Measurements from ENCODE around the gene ESPNL.

ESPNL gene

DNA sequence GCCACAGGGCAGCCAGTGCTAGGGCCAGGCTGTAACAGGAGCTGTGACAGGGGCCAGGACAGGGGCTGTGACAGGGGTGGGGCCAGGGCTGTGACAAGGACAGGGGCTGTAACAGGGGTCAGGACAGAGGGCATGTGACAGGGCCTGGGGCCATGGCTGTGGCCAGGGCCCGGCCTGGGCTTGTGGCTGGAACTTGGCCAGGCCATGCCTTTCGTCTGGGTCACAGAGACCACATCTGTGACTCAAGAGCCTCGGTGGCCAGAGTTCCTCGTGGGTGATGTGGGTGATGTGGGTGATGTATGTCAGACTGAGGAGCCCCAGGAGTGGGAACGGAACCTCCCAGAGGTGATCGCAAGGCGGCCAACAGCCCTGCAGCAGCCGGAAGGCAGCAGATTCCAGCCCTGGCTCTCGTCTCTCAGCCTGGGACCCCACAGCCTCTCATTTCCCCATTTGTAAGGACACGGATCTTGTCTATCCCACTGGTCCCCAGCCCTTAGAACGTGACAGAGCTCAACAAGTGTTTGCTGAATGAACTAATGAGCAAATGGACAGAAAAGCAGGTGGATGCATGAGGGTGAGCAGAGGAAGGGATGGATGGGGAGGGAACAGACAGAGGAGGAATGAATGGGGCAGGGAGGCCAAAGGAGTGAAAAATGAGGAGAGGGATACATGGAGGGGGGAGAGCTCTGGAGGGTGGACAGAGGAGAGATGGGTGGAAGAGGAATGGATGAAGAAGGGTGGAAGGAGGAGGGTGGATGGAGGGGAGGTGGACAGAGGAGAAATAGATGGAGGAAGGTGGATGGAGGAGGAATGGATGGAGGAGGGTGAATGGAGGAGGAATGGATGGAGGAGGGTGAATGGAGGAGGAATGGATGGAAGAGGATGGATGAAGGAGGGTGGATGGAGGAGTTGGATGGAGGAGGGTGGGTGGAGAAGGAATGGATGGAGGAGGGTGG is 17.3 kb downstream of the ESPNL start:
- no peak for DNase-seq

DNA sequence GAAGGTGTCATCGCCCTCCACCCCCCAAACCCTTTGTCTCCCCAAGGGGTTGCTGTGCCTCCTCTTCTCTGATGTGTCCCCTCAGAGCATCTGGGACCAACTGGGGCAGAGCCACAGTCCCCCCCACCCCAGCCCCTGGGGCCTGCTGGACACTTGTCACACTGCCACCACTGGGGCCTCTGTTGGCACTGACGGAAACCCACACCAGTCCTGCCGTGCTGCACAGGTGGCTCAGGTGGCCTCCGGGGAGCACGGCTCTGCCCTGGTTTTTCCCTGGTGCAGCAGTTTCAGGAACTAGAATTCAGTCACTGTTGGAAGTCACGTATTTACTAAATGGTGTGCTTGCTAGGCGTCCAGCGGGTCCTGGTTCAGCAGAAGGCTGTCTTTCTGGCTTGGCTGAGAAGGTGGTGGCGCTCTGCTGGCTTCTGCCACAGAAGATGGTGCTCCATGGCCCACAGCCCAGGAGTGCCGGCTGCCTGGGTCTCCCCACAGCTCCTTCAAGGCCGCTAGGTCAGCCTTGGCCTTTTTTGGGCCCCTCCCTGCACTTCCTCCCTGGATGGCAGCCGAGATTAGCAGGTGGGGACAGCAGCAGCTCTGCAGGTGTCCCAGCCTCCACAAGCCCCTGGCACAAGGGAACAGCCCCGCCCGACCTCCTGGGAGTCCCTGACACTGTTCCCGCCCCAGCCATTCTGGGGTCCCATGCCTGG is 19.8 kb downstream of the ESPNL start:
- DNase-seq, result no peak

DNA sequence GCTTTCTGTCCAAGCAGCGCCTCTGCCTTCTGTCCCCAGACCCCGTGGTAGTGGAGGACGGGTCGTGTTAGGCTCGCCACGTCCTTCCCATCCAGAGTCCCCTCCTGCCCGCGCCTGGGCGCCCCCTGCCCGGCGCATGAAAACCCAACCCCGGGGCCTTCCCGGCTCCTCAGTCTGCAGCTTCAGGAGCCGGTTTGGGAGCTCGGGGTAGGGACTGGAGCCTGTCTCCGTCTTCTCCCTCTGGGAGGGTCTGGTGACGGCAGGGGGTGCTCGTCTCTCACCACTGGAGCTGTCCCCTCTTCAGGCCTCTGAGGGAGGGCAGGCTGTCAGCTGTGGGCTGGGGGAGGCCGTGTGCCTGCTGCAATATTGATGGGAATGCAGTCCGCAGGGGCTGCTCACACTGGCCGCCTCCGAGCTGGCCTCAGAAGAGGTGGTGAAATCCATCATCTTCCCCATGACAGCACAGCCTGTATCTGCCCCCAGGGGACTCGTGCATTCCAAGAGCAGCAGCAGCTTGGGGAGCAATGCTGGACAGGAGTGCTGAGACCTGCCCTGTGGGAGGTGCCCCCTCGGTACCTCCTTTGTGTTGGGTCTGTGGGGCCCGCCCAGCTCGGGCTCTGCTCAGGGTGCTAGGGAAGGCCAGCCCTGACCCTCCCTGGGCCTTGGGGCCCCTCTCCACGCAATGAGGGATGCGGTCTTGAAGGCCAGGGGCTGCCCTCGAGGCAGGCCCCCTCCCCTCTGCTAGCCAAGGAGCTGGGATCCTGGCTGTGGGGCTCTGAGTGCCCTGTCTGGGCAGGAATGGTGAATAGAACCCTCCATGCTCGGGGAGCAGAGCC is 20.5 kb downstream of the ESPNL start:
- DNase-seq, result no peak

DNA sequence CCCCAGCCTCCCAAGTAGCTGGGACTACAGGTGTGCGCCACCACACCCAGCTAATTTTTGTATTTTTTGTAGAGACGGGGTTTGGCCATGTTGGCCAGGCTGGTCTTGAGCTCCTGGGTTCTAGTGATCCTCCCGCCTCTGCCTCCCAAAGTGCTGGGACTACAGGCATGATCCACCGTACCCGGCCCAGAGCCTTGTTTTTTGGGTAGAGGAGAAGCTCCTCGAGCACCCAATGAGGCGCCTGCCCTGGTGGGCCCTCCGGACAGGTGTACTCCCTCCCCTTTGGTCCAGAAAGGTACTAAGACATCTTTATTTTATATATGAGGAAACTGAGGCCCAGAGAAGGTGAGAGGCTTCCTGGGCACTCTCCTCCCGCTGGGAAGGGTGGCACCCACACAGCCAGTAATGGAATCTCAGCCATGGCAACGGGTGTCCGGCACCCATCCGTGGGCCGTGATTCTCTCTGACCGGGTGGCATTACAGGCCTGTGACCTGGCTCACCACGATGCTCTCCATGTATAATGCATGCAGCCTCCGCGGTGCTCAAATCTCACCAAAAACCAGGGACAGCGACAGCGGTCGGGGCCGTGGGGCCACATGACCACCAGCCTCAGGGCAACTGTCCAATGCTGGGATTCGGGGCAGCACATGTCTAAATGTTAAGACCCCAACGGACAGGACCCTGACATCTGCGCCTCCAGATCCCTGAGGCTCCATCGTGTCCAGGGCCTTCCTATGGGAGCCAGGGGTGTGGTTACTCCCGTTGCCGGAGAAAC is 21.6 kb downstream of the ESPNL start:
- DNase-seq, result no peak

DNA sequence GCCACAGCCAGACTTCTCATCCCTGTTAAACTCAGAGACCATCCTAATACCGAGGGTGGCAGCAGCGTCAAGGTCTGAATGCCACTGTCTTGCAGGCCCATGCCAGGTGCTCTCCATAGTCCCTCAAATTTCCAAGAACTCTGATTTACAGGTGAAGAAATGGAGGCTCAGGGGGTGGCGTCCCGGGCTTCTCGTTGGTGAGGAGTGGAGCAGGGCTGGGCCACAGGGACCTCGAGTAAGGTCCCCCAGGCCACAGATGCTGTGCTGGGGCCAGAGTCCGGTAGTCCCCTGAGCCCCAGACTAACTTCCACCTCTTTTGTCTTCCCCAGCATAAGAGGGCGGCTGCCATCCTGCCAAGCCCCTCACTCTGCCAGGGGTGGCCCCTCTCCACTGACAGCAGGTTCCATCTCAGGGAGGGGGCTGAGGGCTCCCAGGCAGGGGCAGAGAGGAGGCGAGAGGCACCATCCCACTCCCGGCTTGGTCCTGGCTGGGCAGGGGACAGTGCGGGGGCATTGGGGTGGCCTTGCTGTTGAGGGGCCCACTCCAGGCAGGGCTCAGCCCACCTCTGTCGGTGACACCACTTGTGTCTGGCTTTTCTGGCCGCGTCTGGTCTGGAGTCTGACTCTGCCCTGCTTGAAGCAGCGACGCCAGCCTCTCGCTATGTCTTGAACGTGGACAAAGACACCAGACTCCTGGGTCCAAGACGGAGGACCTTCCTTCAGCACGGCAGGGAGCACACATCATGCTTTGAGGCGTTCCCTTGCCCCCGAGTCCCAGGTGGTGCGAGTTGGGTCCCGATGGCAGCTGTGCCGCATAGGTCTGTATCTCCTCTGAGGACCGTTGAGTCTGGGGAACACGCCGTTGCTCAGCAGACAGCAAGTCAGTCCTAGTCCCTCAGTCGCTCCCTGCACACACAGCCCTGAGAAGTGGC is 22.4 kb downstream of the ESPNL start:
- DNase-seq, result no peak

DNA sequence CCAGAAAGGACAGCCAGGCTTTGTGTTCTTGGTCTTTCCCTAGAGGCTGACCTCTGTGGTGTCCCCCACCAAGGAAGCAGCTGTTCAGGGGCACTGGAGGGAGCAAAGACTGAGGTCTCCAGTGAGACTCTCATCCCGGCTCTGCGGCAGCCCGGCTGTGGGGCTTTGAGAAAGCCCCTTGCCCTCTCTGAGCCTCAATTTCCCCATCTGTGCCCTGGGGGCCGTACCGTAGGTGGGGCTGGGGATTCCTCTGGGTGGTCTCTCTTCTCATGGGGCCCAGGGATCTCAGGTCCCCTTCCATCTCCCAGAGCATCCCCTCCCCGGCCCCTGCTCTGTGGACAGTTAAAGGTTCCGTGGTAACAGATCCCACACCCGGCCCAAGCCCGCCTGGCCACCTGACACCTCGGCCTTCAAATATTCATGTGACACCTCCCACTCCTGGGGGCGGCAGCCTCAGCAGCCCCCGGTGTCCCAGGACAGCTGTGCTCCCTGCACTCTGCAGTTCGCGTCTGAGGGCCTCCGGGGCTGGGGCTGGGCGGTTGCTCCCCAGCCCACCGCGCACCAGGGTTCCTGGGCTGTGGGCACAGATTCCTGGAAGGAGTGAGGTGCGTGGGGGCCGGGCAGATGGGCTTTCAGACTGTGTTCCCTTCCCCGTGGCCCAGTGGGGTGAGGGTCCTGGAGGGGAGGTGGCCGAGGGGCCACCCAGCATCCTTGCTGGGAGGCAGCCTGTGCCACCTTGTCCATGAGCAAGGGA is 23.3 kb downstream of the ESPNL start:
- DNase-seq, result no peak

DNA sequence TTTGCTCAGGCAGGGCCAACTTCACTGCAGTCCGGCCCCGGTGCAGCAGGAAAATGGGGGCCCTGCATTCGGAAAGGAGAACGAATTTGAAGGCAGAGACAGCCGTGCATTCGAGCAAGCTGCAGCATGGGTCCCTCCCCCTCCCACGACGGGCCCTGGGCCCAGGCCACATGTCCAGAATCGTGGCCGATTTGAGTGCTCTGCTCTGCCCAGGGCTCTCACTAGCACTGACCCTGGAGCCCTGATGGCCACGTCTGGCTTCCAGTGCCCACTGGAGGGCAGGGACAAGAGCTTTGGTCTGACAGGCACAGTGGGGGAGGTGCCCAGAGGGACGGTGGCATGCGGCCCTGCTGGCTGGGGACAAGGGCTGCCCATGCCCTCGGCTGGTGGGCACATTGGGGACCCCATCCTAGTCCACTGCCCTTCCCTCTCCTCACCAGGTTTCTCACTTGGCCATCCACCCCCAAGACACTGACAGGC is 23.9 kb downstream of the ESPNL start:
- DNase-seq, result no peak

DNA sequence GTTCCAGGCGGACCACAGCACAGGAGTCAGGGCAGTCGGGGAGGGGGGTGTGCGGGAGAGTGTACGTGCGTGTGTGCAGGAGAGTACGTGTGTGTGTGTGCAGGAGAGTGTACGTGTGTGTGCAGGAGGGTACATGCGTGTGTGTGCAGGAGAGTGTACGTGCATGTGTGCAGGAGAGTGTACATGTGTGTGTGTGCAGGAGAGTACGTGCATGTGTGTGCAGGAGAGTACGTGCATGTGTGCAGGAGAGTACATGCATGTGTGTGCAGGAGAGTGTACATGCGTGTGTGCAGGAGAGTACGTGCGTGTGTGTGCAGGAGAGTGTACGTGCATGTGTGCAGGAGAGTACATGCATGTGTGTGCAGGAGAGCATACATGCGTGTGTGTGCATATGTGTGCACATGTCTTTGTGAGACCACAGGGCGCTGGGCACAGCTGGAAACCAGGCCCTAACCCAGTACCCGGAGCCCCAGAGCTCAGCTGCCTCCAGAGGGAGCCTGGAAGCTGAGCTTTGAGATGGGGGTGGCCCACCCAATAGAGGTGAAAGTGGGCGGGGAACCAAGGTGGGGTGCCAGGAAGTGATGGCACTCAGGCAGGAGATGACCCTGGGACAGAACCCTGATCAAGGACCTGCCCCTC is 24.5 kb downstream of the ESPNL start:
- DNase-seq, result no peak

DNA sequence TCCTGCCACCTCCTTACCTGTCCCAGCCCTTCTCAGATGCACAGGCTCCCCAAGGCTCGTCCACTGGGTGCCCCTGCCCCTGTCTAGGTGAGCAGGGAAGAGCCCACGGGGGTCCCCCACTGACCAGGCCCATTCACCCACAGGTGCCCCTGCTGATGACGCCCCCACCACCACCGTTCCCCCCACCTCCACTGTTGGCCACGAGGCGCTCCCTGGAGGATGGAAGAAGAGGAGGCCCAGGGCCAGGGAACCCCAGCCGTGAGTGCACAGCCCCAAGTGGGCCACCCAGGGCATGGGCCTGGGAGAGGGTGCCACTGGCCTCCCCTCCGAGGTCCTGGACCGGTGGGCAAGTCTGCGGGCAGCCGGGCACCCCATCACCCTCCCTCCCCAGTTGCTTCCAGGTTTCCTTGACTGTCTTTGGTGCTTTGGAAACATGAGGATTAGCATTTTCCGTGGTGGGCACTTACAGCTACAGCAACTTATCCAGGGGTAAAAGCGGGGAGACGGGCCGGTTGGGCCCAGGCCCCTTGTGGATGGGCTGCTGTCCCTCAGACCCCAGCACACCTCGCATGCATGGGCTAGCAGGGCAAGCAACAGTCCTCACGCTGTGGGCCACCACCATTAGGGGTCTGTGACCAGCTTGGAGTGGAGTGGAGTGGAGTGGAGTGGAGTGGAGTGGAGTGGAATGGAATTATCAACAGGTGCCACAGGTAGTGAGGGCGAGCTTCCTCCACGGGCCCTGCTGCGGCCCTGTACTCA is 25.2 kb downstream of the ESPNL start:
- no peak for DNase-seq

DNA sequence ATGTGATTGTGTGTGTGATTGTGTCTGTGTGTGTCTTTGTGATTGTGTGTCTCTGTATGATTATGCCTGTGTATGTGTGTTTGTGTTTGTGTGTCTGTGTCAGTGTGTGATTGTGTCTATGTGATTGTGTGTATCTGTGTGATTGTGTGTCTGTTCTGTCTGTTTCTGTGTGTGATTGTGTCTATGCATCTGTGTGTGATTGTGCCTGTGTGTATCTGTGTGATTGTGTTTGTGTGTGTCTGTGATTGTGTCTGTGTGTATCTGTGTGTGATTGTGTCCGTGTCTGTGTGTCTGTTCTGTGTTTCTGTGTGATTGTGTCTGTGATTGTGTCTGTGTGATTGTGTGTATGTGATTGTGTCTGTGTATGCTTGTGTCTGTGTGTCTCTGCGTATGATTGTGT is 26.2 kb downstream of the ESPNL start:
- DNase-seq, result no peak

DNA sequence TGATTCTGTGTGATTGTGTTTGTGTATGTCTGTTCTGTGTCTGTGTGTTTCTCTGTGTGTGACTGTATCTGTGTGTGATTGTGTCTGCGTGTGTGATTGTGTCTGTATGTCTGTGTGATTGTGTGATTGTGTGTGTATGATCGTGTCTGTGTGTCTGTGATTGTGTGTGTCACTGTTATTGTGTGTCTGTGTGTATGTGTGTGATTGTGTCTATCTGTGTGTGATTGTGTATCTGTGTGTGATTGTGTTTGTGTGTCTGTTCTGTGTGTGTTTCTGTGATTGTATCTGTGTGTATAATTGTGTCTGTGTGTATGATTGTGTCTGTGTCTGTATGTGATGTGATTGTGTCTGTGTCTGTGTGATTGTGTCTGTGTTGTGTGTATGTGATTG is 26.6 kb downstream of the ESPNL start:
- no peak for DNase-seq

DNA sequence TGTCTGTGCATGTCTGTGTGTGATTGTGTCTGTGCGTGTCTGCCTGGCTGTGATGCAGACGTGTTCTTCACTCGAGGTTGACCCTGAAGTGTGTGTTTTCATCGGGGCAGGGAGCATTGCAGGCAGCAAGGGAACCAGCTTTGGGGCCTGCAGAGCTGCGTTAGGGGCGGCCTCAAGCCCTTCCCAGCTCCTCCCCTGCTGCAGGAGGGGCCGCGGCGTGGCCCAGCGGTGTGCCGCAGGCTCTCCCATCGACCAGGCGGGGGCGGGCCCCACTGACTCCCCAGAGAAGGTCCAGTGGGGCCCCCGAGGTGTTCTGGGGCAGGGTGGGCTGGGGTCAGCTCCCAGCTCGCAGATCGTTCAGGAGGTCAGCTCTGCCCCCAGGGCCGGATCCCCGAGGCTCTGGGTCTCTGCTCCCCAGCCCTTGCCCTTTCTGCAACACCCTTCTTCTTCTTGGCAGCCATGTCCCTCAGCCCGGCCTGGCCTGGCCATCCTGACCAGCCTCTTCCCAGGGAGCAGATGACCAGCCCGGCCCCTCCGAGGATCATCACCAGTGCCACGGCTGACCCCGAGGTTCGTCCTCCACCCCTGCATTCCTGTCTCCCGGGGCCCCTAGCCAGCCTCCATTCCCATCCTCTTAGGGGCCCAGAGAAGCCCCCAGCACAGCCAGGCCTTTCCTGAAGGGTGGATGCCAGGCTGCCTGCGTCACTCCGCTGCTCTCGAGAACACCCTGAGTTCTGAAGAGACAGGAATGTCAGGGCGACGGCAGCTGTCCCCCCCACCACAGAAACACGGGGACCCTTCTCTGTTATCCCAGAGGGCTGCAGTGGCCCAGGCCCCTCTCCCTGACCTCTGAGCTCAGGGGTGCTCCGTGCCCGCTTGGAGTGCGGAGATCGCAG is 27.3 kb downstream of the ESPNL start:
- peak; percentile 38 for DNase-seq

DNA sequence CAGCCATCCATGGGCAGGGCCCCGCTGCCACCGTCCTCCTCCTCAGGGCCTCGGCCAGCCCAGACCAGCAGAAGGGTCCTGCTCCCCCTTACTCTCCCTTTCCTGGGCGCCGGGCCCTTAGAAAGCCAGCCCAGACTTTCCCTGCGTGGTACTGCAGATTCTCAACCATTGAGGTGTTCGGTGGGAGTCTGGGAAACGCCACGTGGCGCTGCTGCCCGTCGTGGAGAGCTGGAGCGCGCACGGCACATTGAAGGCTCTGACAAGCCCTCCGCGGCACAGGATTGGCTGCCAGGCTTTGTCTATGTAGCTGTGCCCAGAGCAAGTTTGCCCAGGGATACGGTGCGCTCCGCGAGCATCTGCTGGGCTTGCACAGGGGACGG is 27.9 kb downstream of the ESPNL start:
- no peak for DNase-seq

DNA sequence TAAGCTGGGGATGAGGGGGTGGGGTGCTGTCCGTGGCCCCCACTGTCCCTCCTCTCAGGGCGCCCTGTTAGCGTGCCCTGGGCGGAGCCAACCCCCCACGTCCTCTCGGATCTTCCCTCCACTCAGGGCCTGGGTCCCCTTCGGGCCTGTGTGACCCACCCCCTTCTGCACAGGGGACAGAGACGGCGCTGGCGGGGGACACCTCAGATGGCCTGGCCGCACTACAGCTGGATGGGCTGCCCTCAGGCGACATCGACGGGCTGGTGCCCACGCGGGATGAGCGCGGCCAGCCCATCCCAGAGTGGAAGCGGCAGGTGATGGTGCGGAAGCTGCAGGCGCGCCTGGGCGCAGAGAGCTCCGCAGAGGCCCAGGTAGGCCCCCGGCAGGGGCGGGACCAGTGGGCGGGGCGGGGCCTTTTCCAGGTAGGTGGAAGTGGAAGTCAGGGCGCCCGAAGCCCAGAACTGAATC is 28.4 kb downstream of the ESPNL start:
- no peak for DNase-seq

DNA sequence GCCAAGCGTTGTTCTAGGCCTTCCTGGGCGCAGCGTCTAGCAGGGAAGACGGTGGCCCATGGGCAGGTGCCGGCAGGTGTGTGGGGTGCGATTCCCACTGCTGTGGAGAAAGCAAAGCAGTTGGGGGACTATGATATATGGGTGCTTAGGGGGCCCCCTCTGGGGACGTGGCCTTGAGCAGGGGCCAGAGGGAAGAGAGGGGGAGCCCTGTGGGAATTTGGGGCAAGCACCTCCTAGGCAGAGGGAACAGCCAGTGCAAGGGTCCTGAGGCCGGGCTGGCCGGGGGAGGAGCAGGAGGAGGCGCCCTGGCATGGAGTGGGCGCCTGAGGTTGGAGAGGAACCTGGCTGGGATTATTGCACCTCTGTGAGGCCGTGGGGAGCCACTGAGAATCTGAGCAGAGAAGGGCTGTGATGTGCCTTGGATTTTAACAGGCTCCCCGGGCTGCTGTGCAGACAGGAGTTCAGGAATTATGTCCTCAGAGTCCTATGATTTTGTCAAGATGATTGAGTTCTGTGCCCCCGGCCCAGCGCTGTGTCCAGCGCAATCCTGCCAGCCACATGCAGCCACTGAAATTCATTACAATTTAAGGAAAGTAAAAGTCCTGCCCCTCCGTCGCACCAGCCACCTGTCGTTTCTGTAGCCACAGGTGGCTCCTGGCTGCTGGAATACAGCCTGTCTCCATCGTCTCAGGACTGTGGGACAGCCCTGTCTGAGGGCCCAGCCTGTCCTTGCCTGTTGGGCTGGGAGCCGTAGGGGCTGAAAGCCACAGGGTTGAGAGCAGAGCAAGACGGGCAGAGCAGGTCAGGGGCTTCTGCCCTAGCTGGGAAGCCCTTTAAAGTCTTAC is 29.2 kb downstream of the ESPNL start:
- DNase-seq, result no peak

DNA sequence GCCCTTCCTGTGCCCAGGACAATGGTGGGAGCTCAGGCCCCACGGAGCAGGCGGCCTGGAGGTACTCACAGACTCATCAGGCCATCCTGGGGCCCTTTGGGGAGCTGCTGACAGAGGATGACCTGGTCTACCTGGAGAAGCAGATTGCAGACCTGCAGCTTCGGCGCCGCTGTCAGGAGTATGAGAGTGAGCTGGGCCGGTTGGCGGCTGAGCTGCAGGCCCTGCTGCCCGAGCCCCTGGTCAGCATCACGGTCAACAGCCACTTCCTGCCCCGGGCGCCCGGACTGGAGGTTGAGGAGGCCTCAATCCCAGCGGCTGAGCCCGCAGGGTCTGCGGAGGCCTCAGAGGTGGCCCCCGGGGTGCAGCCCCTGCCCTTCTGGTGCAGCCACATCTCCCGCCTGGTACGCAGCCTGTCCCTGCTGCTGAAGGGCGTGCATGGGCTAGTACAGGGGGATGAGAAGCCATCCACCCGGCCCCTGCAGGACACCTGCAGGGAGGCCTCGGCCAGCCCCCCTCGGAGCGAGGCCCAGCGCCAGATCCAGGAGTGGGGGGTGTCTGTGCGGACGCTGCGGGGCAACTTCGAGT is 30.1 kb downstream of the ESPNL start:
- DNase-seq, result no peak

All from NCI-H1436 (cell line).